ENCODE data around the gene OSBP2.

The OSBP2 gene

DNA sequence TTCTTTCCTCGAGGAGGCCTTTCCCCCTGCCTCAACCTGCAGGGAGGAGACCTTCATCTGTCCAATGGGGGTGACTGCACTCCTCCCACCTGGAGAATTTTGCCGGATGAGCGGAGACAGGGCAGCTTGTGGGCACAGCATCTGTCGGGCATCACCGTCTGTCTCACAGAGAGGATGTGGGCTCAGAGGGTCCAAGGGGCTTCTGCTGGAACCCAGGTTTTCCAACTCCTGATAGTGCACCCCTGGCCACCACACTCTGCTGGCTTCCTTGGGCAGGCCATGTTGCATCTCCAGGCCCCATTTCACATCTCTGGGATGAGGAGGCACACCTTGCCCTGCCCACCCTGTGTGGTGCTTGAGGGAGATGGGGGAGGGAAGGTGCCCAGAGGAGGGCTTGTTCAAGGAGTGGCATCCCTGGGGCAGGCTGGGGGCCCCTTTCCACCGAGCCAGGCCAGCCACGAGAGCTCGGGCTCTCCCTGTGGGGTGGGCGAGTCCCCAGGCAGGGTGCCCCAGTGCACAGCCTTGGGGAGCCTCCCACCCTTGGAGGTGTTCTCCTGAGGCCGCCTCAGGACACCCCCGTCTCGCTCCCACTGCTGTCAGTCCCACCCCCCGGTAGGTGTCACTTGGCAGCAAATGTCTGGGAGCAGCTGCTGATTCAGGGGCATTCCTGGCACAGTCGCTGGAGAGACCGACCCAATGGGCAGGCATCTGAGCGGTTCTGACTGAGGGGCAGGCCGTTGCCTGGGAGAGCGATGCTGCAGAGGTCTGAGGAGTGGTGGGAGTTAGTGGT, 189.7 kb downstream of the OSBP2 start:
- no peak for DNase-seq

DNA sequence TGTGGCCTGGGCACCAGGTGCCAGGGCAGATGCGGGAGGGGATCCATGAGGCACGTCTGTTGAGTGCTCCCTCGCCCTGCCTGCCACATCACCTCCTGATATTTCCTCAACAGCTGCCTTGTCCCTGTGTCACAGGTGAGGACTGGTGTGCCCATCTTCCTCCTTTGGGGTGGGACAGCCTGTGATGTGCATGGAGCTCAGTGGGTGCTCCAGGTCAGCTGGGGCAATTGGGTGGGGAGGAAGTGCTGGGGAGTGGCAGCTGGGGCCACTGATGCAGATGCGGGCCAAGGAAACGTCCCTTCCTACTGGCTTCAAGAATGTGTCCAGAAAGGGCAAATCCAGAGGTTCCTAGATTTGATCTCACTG, 190.3 kb downstream of the OSBP2 start:
- no peak for DNase-seq

DNA sequence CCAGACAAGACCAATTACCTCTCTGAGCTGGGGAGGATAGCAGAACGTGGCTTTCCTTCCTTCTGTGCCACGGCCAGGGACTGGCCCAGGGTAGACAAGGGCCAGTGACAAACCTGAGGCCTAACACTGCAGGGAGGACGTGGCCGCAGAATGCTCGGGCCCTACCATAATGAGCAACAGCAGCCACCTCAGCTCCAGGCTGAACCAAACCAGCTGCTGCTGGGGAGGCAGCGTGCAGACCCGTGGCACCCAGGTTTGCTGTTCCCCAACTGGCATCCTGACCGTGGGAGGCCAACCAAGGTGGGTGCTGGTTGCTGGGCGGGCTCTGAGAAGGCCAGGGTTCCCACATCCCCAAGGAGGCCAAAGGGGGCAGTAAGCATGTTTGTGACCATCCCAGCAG, 190.9 kb downstream of the OSBP2 start:
- no peak for DNase-seq

DNA sequence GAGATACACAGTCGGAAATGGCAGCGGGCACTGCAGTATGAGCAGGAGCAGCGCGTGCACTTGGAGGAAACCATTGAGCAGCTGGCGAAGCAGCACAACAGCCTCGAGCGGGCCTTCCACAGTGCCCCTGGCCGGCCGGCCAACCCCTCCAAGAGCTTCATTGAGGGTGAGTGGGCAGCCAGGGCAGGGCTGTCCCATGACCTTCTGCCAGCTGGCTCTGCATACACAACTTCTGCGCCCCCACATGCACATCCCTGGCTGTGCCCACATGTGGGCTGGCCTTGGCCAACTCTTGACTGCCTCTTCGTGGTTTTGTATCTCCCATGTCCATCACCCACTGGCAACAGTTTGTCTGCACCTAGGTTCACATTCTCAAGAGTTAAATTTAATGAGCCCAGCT, 192.8 kb downstream of the OSBP2 start:
- no peak for DNase-seq

DNA sequence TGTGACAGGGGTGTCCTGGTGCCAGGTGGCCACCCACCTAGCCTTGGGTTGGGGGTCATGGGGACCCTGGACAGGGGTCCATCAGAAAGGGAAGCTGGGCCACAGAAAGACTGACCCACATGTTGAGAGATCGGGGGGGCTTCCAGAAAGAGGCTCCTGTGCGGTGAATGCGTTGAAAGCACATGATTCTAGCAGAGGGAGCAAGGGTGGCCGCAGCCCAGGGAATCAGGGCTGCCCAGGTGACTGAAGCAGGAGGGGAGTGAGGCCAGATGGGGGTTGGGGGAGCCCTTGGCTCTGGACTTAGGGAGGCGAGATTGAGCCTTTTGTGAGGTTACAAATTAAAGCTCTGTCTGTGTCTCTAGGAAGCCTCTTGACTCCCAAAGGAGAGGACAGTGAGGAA, 193.2 kb downstream of the OSBP2 start:
- no peak for DNase-seq

DNA sequence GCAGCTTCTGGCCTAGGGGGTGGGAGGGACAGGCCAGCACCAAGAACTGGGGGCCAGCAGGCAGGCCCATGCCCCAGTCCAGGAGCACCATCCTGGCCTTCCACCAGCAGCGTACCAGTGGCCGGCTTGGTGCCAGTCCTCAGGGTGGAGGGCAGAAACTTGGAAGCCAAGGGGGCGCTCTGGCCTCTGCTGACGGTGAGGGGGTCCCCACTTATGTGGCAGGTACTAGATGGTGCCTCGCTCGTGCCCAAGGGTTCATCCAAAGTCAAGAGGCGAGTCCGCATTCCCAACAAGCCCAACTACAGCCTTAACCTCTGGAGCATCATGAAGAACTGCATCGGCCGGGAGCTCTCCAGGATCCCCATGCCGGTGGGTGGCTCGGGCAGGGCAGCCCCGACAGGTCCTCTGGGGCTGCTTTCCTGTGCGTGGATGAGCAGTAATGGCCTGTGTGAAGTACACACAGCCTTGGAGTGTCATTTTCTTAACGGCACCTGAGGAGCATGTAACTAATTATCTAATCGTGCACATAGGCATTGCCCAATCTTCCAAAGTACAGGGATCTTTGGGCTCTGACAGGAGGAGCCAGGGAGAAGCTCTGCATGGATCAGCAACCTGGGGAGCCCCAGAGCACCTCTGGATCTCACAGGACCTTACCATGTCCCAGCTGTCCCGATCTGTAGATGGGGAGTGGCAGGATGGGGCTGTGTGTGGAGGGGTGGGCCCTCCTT, 194.8 kb downstream of the OSBP2 start:
- DNase-seq = no peak

DNA sequence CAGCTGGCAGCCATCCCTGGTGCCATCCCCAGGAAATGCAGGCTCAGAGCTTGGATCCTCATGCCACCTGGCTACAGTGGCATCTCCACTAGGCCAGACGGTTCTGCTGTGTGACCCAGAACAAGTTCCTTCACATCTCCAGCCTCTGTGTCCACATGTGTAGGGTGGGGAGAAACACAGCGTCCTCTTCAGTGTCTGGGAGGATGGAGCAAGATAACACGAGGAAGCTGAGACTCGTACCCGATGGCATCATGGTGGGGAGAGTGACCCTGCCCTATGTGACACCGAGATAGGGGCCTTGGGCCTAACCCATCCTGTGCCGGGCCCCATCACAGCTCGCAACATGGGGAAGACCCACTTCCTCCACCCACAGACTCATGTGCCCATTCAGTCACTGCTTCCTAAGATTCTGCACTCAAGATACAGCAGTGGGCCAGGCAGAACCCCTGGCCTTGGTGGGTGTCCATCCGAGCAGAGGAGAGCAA, 195.4 kb downstream of the OSBP2 start:
- no peak for DNase-seq

DNA sequence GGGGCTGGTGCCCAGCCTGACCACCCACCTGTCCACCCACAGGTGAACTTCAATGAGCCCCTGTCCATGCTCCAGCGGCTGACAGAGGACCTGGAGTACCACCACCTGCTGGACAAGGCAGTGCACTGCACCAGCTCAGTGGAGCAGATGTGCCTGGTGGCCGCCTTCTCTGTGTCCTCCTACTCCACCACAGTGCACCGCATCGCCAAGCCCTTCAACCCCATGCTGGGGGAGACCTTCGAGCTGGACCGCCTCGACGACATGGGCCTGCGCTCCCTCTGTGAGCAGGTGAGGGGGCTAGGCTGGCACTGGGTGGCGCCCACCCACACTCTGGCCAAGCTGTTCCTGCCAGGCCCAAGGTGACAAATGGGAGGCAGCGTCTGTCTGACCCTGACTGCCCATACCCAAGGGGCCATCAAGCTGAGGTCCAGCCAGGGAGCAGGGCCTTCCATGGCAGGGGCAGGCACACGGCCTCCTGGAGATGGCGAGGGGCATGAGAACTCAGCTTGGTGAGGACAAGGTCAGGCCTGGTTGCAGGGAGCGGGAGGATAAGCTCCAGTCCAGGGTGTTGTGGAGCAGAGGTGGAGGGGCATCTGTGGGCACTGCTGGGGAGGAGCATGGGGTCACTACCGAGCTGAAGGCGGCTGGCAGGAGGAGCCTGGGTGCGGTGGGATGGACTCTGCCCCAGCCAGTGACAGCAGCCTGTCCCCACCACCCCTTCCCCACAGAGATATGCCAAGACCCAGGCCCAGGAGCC, 196.2 kb downstream of the OSBP2 start:
- no peak for DNase-seq

DNA sequence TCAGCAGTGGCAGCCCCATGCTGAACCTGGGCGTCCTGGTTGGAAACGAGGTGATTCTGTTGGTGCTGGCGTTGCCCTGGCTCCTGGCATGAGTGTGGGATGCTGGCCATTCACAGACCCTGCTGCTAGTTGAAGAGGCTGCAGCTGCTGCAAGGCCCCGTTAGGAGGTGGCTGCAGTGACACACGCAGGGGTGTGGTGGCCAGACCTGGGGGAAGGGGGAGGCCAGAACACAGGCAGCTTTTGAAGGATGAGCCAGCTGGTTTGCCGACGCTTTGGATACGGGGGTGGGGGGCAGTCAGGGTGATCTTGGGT, 196.7 kb downstream of the OSBP2 start:
- DNase-seq = no peak

DNA sequence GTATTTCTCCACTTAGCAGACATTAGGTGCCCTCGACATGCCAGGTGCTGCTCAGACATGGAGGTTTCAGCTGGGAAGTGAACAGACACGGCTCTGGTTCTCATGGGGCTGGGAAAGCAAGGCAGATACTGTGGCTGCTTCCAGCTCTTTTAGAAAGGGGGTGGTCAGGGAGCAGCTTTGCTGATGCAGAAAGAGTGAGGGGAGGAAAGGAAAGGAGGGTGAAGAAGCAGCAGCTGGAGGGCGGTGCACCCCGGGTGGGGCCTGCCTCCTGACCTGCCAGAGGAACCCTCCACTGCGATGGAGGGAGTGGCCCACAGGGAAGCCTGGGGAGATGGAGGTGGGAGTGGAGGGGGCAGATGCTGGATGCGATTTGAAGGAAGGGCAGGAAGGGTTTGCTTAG, 197.1 kb downstream of the OSBP2 start:
- no peak for DNase-seq

DNA sequence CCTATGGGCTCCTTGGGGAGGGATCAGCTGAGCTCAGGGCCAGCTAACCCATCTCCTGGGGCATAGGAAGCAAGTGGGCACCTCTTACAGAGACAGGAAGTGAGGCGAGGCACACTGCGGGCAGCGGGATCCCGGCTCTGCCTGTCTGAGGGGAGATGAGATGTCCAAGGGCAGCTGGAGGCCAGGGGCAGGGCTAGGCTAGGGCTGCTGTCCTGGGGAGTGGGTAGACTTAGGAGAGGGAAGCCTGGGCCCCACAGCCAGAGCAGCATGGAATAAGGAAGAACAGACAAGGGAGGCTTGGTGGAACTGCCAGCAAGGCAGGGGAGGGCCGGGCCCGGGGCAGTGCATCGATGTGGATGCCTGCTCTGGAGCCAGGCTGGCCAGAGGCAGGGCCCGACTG, 197.6 kb downstream of the OSBP2 start:
- no peak for DNase-seq

DNA sequence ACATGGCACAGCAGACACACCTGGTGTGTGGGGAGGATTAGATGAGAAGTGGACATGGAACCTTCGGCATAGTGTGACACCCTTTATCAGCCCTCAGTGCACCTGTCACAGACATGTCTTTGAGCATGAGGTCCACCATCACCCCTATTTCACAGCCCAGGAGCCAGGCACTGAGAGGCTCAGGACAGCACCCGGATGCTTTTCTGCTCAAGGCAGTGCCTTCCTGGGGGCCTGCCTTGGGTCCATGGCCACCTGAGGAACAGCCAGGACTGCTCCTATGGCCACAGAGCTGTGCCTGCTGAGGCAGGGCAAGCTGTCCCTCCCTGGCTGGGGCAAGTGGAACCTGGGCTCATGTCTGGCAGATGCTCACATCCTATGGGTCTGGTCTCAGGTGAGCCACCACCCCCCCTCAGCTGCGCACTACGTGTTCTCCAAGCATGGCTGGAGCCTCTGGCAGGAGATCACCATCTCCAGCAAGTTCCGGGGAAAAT, 198.1 kb downstream of the OSBP2 start:
- no peak for DNase-seq

DNA sequence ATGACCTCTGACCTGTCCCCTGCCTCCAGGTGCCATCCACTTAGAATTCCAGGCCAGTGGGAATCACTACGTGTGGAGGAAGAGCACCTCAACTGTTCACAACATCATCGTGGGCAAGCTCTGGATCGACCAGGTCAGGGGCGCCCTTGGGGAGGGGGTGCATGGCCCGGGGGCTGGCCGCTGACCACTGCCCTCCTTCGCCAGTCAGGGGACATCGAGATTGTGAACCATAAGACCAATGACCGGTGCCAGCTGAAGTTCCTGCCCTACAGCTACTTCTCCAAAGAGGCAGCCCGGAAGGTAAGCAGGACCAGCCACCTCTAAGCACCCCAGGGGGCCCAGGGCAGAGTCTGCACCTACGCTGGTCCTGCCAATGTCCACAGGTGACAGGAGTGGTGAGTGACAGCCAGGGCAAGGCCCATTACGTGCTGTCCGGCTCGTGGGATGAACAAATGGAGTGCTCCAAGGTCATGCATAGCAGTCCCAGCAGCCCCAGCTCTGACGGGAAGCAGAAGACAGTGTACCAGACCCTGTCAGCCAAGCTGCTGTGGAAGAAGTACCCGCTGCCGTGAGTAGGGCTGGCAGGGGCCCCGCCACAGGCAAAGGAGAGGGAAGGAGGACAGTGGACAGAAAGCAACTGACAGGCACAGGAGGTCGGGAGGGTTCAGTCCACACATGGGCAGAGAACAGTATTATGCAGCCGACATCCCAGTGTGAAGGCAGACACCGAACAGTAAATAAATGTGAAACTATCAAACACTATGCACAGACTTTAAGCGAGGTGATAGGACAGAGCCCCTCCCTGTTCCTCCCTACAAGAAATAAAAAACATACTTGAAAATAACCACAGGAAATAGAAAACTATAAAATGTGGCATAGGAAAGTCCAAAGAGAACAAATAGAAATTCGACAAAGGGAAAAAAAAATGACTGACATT, 199.0 kb downstream of the OSBP2 start:
- no peak for DNase-seq

DNA sequence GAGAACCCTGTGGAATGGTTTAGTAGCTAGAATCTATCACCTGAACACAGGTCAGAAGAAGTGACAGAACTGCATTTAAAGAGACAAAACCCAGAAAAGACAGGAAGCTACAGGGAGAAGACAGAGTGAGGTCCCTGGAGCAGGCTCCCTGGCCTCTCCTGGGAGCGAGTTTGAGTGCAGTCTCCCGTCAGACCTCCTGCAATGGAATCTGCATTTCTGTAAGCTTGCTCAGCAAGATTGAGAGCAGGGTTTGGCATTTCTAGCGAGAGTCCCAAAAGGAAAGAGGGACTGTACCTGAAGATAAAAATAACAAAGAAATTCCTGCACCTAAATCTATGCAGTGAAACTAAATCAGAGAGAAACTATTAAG, 199.7 kb downstream of the OSBP2 start:
- no peak for DNase-seq

DNA sequence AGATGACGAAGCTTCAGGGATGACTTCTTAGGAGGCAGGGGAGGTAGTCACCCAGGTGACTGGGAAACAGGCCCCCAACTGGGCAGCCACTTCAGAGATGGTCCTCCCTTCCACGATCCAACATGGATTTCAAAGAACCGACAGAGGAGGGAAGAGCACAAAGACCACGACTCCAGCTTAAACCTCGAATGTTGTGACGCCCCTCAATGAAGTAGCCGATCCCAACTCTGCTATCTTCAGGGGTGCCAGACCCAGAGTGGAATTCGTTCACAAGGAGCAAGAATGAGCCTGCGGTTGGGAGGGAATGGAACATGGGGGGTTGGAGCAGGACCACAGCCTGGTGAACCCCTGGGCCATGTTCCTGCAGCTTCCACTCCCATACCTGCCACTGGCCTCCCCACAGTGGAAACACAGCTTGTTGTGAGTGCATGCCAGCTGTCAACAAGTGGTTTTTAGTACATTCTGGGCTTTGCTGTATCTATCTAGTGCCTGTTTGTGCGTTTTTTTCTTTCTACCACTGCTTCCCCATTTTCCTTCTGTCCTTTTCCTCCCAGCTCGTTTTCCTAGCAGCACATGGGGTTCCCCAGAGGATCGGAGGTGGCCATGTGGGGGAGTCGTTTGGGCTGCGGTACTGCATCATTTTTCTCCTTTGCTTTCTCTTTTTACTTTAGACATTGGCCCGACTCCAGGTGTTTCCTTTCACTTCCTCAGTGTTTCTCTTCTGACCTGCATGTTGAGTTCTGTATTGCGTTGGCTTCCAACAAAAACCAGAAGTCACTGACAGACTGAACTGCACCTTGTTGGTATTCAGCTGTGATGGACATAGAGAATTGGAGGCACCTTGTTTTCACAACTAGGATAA, 208.1 kb downstream of the OSBP2 start:
- no peak for DNase-seq

DNA sequence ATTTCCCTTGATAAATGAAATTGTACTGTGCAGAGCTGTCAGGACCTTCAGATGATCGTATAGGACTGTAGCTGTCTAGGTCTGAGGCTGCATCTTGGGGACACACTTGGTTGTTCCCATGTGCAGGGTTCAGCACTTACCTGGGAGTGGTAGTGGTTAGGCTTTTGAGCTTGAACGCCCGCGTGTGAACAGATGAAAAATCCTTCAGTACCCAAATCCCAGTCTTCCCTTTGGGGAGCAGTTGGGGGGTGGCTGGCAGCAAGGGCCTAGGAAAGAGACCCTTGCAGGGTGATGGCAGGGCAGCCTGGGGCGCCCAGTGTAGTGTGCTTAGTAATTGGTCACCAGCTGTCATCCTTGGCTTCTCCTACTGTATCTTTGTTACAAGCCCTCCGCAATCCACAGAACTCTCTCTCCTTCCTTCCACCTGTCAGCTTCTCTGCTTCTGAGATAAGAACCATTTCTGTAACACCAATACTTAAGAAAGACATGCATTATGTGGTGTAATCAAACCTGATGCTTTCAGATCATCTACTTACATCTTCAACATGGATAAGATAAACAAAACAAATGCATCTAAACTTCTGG, 209.3 kb downstream of the OSBP2 start:
- DNase-seq = no peak

DNA sequence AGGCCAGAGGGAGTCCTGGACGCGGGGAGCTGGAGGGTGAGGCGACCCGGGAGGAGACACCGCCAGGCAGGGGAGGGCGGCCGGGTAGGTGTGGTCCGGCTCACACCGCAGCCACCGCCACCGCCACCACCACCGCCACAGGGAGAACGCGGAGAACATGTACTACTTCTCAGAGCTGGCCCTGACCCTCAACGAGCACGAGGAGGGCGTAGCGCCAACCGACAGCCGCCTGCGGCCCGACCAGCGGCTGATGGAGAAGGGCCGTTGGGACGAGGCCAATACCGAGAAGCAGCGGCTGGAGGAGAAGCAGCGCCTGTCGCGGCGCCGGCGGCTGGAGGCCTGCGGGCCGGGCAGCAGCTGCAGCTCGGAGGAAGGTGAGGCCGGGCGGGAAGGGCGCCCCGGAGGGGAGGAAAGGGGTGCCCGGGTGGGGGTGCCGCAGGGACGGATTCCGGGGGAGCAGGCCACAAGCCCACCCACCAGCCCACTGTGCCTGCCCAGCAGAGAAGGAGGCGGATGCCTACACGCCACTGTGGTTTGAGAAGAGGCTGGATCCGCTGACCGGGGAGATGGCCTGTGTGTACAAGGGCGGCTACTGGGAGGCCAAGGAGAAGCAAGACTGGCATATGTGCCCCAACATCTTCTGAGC, 211.1 kb downstream of the OSBP2 start:
- no peak for DNase-seq

DNA sequence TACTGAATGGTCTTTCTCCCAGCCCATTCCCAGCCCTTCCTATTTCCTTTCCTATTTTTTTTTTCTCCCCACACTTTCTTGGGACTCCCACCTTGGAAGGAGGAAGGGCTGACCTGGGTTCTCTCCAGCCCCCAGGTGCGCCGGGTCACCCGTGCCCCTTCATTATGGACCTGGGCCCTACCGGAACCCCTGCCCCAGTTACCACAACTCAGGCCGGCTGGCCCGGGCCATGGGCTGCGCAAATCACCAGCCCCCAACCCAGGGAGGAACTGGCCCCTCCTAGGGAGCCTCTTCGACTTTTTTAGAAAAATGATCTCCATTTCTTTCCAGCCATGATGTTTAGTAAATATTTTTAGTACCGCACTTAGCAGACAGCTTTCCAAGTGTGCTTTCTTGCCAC, 211.7 kb downstream of the OSBP2 start:
- DNase-seq = no peak

DNA sequence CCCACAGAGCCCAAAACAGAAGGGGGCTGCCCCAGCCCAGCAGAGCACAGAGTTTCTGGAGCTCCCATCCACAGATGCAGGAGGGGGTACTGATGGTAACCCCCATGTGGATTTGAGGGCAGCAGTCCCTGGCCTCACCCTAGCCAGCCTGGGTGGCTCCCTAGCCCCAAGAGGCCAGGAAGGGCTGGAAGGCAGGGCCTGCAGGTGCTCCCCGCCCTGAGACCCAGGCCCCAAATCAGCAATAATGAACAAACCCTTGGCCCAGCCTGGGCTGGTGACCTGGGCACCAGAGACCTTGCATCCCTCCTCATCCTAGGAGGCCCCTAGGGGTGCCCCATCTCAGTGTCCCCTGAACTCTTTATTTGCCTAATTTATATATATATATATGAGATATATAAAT, 212.3 kb downstream of the OSBP2 start:
- no peak for DNase-seq

DNA sequence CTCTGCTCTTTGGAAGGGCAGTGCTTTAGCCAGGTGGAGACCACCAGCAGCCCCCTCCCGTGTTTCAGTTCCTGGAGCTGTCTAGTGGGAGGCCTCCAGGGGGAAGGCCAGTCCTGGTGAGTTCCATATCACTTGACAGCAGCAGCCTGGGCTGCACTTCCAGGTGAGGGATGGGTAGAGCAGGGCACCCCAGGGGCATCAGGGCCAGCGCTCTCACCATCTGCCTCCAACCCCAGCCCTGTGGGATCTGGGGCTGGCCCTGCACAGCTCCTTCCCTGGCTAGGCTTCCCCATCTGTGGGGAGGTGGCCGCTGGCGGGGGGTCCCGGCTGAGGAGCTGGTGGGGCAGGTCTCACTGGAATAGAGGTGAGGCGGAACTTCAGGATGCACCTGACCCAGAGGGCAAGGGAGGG, 213.4 kb downstream of the OSBP2 start:
- no peak for DNase-seq

DNA sequence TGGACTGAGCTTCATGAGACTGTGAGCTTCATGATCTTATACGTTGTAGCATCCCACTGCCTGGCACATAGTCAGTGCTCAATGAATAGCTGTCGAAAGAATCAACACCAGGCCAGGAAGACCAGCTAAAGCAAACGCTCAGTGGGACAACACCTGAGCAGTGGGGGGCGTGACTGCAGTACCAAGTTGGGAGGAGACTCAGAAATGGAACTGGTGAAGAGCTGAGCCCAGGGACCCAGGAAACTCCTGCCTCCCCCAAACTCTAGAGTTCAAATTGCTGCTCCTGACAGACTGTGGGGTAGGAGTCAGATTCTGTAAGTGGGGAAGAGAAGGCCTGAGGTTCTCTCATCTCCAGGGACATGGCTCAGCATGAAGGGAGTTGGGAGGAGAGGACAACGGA, 214.6 kb downstream of the OSBP2 start:
- DNase-seq = no peak

Measured in NCI-H2081 (cell line).